HG02852 (cell line): ENCODE data around the gene SIGLEC5.
"Not testable (repeated sequence)": the region's sequence is repeated elsewhere in the genome, so short reads cannot be mapped to it uniquely, and the experiment has no call there.

Experiments
- ATAC-seq: cut with Tn5 transposase; IDR thresholded peaks from one replicate; pipeline ENCODE4 v1.9.1; 2021; ENCODE audit warnings: mild to moderate bottlenecking, moderate library complexity; ENCODE audit not compliant: unreplicated experiment

Gene SIGLEC5

GRCh38 chr19:51630315-51630714 is at the start of gene SIGLEC5:
SIGLEC5 (minus strand) TSS chr19:51630401; CDS start chr19:51630335, 66 bp downstream.
- not testable (repeated sequence) for ATAC-seq

GRCh38 chr19:51676566-51677083 is 46.4 kb upstream of the SIGLEC5 start:
- no peak for ATAC-seq

- not testable (repeated sequence) for ATAC-seq
Observed at GRCh38 chr19:51675911-51676565, 45.8 kb upstream of the SIGLEC5 start.

GRCh38 chr19:51668216-51668615 is 38.0 kb upstream of the SIGLEC5 start:
- ATAC-seq: no peak

GRCh38 chr19:51664997-51665396 is 34.8 kb upstream of the SIGLEC5 start:
- no peak for ATAC-seq

GRCh38 chr19:51664131-51664530 is 33.9 kb upstream of the SIGLEC5 start:
- ATAC-seq: no peak

- ATAC-seq: no peak
Observed at GRCh38 chr19:51663650-51664049, 33.4 kb upstream of the SIGLEC5 start.

GRCh38 chr19:51660975-51661600 is 30.9 kb upstream of the SIGLEC5 start:
- no peak for ATAC-seq

- no peak for ATAC-seq
Observed at GRCh38 chr19:51654783-51655182, 24.6 kb upstream of the SIGLEC5 start.

GRCh38 chr19:51653162-51653561 is 23.0 kb upstream of the SIGLEC5 start:
- no peak for ATAC-seq

GRCh38 chr19:51652266-51652665 is 22.1 kb upstream of the SIGLEC5 start:
- ATAC-seq: no peak

- ATAC-seq: no peak
Observed at GRCh38 chr19:51651216-51651846, 21.1 kb upstream of the SIGLEC5 start.

- no peak for ATAC-seq
Observed at GRCh38 chr19:51647318-51647717, 17.1 kb upstream of the SIGLEC5 start.

GRCh38 chr19:51646730-51647129 is 16.5 kb upstream of the SIGLEC5 start, which contains the start of gene SIGLEC14:
SIGLEC14 (minus strand) TSS chr19:51646825; CDS start chr19:51646759, 66 bp downstream.
- ATAC-seq: not testable (repeated sequence)

- no peak for ATAC-seq
Observed at GRCh38 chr19:51644636-51645271, 14.6 kb upstream of the SIGLEC5 start.

GRCh38 chr19:51641648-51642047 is 11.4 kb upstream of the SIGLEC5 start:
- no peak for ATAC-seq

- ATAC-seq: no peak
Observed at GRCh38 chr19:51640386-51640785, 10.2 kb upstream of the SIGLEC5 start.

- no peak for ATAC-seq
Observed at GRCh38 chr19:51639916-51640315, 9.7 kb upstream of the SIGLEC5 start.

GRCh38 chr19:51637362-51637978 is 7.3 kb upstream of the SIGLEC5 start:
- ATAC-seq: no peak

- no peak for ATAC-seq
Observed at GRCh38 chr19:51632126-51632525, 1.9 kb upstream of the SIGLEC5 start.
